Activated CD4-positive, CD25-positive, alpha-beta regulatory T cell treated with anti-CD3 and anti-CD28 coated beads, Interleukin-2, amount 50 U/mL, for 72 hours (primary cell): ENCODE measurements around the gene GPR45.
A peak's percentile ranks its signal among the peaks of the same experiment; 100 is the strongest.
"Not testable (repeated sequence)": the region's sequence is repeated elsewhere in the genome, so short reads cannot be mapped to it uniquely, and the experiment has no call there.

Source experiments
- DNase-seq: peaks from one replicate; pipeline ENCODE4 v3.0.0; 2021

The GPR45 gene

GRCh38 chr2:105241443-105241842 lies at the start of gene GPR45:
GPR45 (plus strand) TSS chr2:105241743; CDS start chr2:105241859, 116 bp downstream.
- no peak for DNase-seq

- no peak for DNase-seq
These were observed 47.4 kb upstream of the GPR45 start for GRCh38 chr2:105194022-105194675.

- DNase-seq = no peak
These were observed 44.9 kb upstream of the GPR45 start for GRCh38 chr2:105196651-105197050.

GRCh38 chr2:105215586-105216192 lies 25.9 kb upstream of the GPR45 start:
- DNase-seq = no peak

GRCh38 chr2:105220604-105221003 lies 20.9 kb upstream of the GPR45 start:
- DNase-seq = no peak

GRCh38 chr2:105224444-105224843 lies 17.1 kb upstream of the GPR45 start:
- no peak for DNase-seq

GRCh38 chr2:105231232-105231619 lies 10.3 kb upstream of the GPR45 start:
- DNase-seq = no peak

- peak; percentile 50 for DNase-seq
These were observed 6.0 kb upstream of the GPR45 start for GRCh38 chr2:105235388-105236059.

- no peak for DNase-seq
These were observed 5.5 kb upstream of the GPR45 start for GRCh38 chr2:105236060-105236424.

- DNase-seq = no peak
These were observed 4.3 kb upstream of the GPR45 start for GRCh38 chr2:105237045-105237765.

GRCh38 chr2:105238664-105239240 lies 2.8 kb upstream of the GPR45 start:
- DNase-seq = no peak

- no peak for DNase-seq
These were observed 1.6 kb upstream of the GPR45 start for GRCh38 chr2:105239924-105240323.

GRCh38 chr2:105242286-105242993 lies 897 bp downstream of the GPR45 start:
- no peak for DNase-seq

- no peak for DNase-seq
These were observed 2.4 kb downstream of the GPR45 start for GRCh38 chr2:105243961-105244360.

GRCh38 chr2:105244451-105244850 lies 2.9 kb downstream of the GPR45 start:
- DNase-seq = no peak

GRCh38 chr2:105248316-105249070 lies 7.0 kb downstream of the GPR45 start:
- DNase-seq = no peak

GRCh38 chr2:105249181-105249580 lies 7.6 kb downstream of the GPR45 start:
- DNase-seq = no peak

GRCh38 chr2:105249891-105250290 lies 8.3 kb downstream of the GPR45 start:
- no peak for DNase-seq

GRCh38 chr2:105251016-105251648 lies 9.6 kb downstream of the GPR45 start:
- DNase-seq = not testable (repeated sequence)

- DNase-seq = no peak
These were observed 10.7 kb downstream of the GPR45 start for GRCh38 chr2:105252271-105252670.

GRCh38 chr2:105254531-105255210 lies 13.1 kb downstream of the GPR45 start:
- no peak for DNase-seq
